GM21381 (cell line): ENCODE measurements around the gene HNRNPUL2.
A peak's percentile ranks its signal among the peaks of the same experiment; 100 is the strongest.

Experiments used
- ATAC-seq: cut with Tn5 transposase; IDR thresholded peaks from one replicate; pipeline ENCODE4 v1.9.1; 2021; ENCODE audit warnings: mild to moderate bottlenecking, moderate library complexity; ENCODE audit not compliant: unreplicated experiment

Gene HNRNPUL2

GRCh38 chr11:62671608-62672389, 55.5 kb downstream of the HNRNPUL2 start, which contains the start of the genes LBHD1 and UQCC3:
LBHD1 (minus strand) TSS chr11:62672267; CDS start chr11:62670031, 2,236 bp downstream.
UQCC3 (plus strand) TSS chr11:62671673; CDS start chr11:62671746, 73 bp downstream.
- ATAC-seq: peak; percentile 46

- peak; percentile 17 for ATAC-seq
Measured at GRCh38 chr11:62671236-62671607, 56.0 kb downstream of the HNRNPUL2 start.

GRCh38 chr11:62669420-62670161, 57.7 kb downstream of the HNRNPUL2 start:
- ATAC-seq: no peak

GRCh38 chr11:62667460-62667859, 59.8 kb downstream of the HNRNPUL2 start:
- no peak for ATAC-seq

- ATAC-seq: no peak
Measured at GRCh38 chr11:62666259-62666926, 60.9 kb downstream of the HNRNPUL2 start.

GRCh38 chr11:62665599-62666258, 61.5 kb downstream of the HNRNPUL2 start:
- ATAC-seq: peak; percentile 13

GRCh38 chr11:62665075-62665598, 62.1 kb downstream of the HNRNPUL2 start, which contains the start of the genes C11orf98 and CSKMT:
C11orf98 (minus strand) TSS chr11:62665210; CDS start chr11:62665169, 41 bp downstream.
CSKMT (plus strand) TSS chr11:62665312; CDS start chr11:62665880, 568 bp downstream.
- ATAC-seq: peak; percentile 79

GRCh38 chr11:62664405-62665074, 62.7 kb downstream of the HNRNPUL2 start:
- ATAC-seq: peak; percentile 7
